ENCODE data around the gene UBA52.

The UBA52 gene

GRCh38 chr19:18608805-18609716 lies 37.4 kb downstream of the UBA52 start:
- DNase-seq = no peak

- no peak for DNase-seq
Observed at GRCh38 chr19:18609717-18610051, 38.0 kb downstream of the UBA52 start.

GRCh38 chr19:18610245-18610555 lies 38.5 kb downstream of the UBA52 start:
- no peak for DNase-seq

GRCh38 chr19:18610556-18611326 lies 39.1 kb downstream of the UBA52 start:
- DNase-seq = no peak

- peak; percentile 44 for DNase-seq
Observed at GRCh38 chr19:18611327-18612050, 39.8 kb downstream of the UBA52 start.

- no peak for DNase-seq
Observed at GRCh38 chr19:18612051-18612771, 40.6 kb downstream of the UBA52 start.

- peak; percentile 52 for DNase-seq
Observed at GRCh38 chr19:18612772-18613588, 41.3 kb downstream of the UBA52 start, which contains the start of gene TMEM59L. Gene TMEM59L, plus strand, starts transcription at chr19:18612870. Its CDS starts 89 bp downstream, at chr19:18612959.

- DNase-seq = no peak
Observed at GRCh38 chr19:18613589-18614234, 42.1 kb downstream of the UBA52 start.

GRCh38 chr19:18616023-18616422 lies 44.4 kb downstream of the UBA52 start:
- no peak for DNase-seq

GRCh38 chr19:18617562-18617961 lies 45.9 kb downstream of the UBA52 start:
- no peak for DNase-seq

- DNase-seq = no peak
Observed at GRCh38 chr19:18618236-18618635, 46.6 kb downstream of the UBA52 start.

GRCh38 chr19:18620311-18620710 lies 48.7 kb downstream of the UBA52 start:
- DNase-seq = no peak

GRCh38 chr19:18620902-18621301 lies 49.2 kb downstream of the UBA52 start:
- DNase-seq = no peak

GRCh38 chr19:18626906-18627305 lies 55.2 kb downstream of the UBA52 start:
- DNase-seq = no peak
